ENCODE measurements around the gene VAPB. TPM values are rescaled to one million over a fixed set of nuclear protein-coding genes. Genes with fewer than 3 reads are reported as not detected.

The VAPB gene
- total RNA-seq, 1 experiment from 2014 or later = 46.6 TPM

DNA sequence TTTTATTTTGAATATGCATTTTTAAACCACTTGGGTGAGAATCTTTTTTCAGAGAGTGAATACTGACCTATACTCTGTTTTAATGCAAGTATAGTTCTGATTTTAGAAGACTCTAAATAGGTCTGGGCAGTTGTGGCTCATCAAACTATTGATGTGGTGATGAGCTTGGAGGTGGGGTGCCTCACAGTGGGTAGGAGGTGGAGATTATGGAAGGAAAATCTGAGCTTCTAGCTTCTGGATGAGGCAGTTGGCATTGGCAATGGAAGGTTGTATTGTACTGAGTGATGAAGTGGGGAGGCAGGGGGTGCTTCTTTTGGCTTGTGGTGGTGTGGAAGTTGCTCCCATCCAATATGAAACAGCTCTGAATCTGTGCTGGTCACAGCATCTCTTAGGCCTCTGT, 52.7 kb downstream of the VAPB start:
- ChIA-PET CTCF (interaction anchor here (0.9 to 1.4 kb wide), 3 partner anchors 40 to 194 kb away, joined by 3 to 5 read pairs (median 4); no protein-coding TSS in a partner anchor), POLR2A (no interaction called here)
- H3K4me3 Mint-ChIP-seq = no peak overlapping the region
- H3K27me3 Mint-ChIP-seq (ENCODE audit: low read depth) = no peaks in the 10 kb centered on the region
- no peak for TF ChIP-seq CBFB (CRISPR knock-in tag; IDR thresholded peaks at IDR 0.05; ENCODE audit: low read depth)
- no peak for TF ChIP-seq RORB (CRISPR knock-in tag; IDR thresholded peaks at IDR 0.05)
- TF ChIP-seq, protein P1, sequence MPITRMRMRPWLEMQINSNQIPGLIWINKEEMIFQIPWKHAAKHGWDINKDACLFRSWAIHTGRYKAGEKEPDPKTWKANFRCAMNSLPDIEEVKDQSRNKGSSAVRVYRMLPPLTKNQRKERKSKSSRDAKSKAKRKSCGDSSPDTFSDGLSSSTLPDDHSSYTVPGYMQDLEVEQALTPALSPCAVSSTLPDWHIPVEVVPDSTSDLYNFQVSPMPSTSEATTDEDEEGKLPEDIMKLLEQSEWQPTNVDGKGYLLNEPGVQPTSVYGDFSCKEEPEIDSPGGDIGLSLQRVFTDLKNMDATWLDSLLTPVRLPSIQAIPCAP (CRISPR knock-in tag; IDR thresholded peaks at IDR 0.05) = no peak
- TF ChIP-seq, protein P2, sequence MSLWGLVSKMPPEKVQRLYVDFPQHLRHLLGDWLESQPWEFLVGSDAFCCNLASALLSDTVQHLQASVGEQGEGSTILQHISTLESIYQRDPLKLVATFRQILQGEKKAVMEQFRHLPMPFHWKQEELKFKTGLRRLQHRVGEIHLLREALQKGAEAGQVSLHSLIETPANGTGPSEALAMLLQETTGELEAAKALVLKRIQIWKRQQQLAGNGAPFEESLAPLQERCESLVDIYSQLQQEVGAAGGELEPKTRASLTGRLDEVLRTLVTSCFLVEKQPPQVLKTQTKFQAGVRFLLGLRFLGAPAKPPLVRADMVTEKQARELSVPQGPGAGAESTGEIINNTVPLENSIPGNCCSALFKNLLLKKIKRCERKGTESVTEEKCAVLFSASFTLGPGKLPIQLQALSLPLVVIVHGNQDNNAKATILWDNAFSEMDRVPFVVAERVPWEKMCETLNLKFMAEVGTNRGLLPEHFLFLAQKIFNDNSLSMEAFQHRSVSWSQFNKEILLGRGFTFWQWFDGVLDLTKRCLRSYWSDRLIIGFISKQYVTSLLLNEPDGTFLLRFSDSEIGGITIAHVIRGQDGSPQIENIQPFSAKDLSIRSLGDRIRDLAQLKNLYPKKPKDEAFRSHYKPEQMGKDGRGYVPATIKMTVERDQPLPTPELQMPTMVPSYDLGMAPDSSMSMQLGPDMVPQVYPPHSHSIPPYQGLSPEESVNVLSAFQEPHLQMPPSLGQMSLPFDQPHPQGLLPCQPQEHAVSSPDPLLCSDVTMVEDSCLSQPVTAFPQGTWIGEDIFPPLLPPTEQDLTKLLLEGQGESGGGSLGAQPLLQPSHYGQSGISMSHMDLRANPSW (CRISPR knock-in tag; conservative IDR thresholded peaks at IDR 0.05; ENCODE audit: low read depth) = no peak
- TF ChIP-seq NR1H2 (CRISPR knock-in tag; IDR thresholded peaks at IDR 0.05) = no peak
- TF ChIP-seq, protein P3, sequence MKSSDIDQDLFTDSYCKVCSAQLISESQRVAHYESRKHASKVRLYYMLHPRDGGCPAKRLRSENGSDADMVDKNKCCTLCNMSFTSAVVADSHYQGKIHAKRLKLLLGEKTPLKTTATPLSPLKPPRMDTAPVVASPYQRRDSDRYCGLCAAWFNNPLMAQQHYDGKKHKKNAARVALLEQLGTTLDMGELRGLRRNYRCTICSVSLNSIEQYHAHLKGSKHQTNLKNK (CRISPR knock-in tag; IDR thresholded peaks at IDR 0.05) = no peak
- TF ChIP-seq NFYB (CRISPR knock-in tag; conservative IDR thresholded peaks at IDR 0.05; ENCODE audit: low read depth) = no peak
- TF ChIP-seq, protein P4, sequence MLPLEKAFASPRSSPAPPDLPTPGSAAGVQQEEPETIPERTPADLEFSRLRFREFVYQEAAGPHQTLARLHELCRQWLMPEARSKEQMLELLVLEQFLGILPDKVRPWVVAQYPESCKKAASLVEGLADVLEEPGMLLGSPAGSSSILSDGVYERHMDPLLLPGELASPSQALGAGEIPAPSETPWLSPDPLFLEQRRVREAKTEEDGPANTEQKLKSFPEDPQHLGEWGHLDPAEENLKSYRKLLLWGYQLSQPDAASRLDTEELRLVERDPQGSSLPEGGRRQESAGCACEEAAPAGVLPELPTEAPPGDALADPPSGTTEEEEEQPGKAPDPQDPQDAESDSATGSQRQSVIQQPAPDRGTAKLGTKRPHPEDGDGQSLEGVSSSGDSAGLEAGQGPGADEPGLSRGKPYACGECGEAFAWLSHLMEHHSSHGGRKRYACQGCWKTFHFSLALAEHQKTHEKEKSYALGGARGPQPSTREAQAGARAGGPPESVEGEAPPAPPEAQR (CRISPR knock-in tag; IDR thresholded peaks at IDR 0.05) = no peak
- TF ChIP-seq GRHL2 (CRISPR knock-in tag; IDR thresholded peaks at IDR 0.05; ENCODE audit: insufficient replicate concordance, severe bottlenecking) = no peak
- TF ChIP-seq, protein P5, sequence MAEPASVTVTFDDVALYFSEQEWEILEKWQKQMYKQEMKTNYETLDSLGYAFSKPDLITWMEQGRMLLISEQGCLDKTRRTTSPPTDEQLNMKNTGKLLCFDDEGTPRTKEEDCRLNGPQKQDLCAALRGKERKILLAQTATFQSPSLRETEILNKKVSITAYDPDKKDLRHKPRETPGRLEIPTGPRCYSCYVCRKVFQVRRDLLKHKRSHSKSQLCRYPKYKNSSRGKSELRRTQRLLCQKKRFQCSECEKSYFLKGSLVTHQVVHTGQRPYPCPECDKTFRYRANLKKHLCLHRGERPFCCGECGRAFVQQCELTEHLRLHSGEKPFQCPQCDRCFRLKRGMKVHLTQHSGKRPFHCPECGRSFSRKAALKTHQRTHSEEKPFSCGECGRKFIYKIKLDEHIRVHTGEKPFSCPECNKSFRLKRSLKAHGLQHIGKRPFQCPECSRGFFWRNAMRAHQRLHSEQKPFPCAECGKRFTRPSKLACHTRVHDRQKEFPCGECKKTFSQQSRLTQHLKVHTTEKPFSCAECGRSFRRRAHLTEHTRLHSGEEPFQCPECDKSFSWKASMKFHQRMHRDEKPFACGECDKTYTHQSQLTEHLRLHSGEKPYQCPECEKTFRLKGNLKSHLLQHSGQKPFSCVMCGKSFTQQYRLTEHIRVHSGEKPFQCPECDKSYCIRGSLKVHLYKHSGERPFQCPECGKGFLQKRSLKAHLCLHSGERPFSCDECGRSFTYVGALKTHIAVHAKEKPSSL (CRISPR knock-in tag; conservative IDR thresholded peaks at IDR 0.05) = no peak
- TF ChIP-seq KAT7 (CRISPR knock-in tag; IDR thresholded peaks at IDR 0.05; ENCODE audit: borderline replicate concordance) = no peak
- no peak for TF ChIP-seq GTF2I (CRISPR knock-in tag; conservative IDR thresholded peaks at IDR 0.05)
- TF ChIP-seq, protein P6, sequence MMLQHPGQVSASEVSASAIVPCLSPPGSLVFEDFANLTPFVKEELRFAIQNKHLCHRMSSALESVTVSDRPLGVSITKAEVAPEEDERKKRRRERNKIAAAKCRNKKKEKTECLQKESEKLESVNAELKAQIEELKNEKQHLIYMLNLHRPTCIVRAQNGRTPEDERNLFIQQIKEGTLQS (CRISPR knock-in tag; conservative IDR thresholded peaks at IDR 0.05) = no peak
- TF ChIP-seq, protein P7, sequence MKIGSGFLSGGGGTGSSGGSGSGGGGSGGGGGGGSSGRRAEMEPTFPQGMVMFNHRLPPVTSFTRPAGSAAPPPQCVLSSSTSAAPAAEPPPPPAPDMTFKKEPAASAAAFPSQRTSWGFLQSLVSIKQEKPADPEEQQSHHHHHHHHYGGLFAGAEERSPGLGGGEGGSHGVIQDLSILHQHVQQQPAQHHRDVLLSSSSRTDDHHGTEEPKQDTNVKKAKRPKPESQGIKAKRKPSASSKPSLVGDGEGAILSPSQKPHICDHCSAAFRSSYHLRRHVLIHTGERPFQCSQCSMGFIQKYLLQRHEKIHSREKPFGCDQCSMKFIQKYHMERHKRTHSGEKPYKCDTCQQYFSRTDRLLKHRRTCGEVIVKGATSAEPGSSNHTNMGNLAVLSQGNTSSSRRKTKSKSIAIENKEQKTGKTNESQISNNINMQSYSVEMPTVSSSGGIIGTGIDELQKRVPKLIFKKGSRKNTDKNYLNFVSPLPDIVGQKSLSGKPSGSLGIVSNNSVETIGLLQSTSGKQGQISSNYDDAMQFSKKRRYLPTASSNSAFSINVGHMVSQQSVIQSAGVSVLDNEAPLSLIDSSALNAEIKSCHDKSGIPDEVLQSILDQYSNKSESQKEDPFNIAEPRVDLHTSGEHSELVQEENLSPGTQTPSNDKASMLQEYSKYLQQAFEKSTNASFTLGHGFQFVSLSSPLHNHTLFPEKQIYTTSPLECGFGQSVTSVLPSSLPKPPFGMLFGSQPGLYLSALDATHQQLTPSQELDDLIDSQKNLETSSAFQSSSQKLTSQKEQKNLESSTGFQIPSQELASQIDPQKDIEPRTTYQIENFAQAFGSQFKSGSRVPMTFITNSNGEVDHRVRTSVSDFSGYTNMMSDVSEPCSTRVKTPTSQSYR (CRISPR knock-in tag; IDR thresholded peaks at IDR 0.05) = no peak
- TF ChIP-seq ZNF219 (CRISPR knock-in tag; IDR thresholded peaks at IDR 0.05; ENCODE audit: borderline replicate concordance) = no peak
- TF ChIP-seq, protein P8, sequence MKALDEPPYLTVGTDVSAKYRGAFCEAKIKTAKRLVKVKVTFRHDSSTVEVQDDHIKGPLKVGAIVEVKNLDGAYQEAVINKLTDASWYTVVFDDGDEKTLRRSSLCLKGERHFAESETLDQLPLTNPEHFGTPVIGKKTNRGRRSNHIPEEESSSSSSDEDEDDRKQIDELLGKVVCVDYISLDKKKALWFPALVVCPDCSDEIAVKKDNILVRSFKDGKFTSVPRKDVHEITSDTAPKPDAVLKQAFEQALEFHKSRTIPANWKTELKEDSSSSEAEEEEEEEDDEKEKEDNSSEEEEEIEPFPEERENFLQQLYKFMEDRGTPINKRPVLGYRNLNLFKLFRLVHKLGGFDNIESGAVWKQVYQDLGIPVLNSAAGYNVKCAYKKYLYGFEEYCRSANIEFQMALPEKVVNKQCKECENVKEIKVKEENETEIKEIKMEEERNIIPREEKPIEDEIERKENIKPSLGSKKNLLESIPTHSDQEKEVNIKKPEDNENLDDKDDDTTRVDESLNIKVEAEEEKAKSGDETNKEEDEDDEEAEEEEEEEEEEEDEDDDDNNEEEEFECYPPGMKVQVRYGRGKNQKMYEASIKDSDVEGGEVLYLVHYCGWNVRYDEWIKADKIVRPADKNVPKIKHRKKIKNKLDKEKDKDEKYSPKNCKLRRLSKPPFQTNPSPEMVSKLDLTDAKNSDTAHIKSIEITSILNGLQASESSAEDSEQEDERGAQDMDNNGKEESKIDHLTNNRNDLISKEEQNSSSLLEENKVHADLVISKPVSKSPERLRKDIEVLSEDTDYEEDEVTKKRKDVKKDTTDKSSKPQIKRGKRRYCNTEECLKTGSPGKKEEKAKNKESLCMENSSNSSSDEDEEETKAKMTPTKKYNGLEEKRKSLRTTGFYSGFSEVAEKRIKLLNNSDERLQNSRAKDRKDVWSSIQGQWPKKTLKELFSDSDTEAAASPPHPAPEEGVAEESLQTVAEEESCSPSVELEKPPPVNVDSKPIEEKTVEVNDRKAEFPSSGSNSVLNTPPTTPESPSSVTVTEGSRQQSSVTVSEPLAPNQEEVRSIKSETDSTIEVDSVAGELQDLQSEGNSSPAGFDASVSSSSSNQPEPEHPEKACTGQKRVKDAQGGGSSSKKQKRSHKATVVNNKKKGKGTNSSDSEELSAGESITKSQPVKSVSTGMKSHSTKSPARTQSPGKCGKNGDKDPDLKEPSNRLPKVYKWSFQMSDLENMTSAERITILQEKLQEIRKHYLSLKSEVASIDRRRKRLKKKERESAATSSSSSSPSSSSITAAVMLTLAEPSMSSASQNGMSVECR (CRISPR knock-in tag; IDR thresholded peaks at IDR 0.05; ENCODE audit: borderline replicate concordance) = no peak
- no peak for TF ChIP-seq ZNF317 (CRISPR knock-in tag; IDR thresholded peaks at IDR 0.05; ENCODE audit: borderline replicate concordance, low read depth)
- TF ChIP-seq, protein P9, sequence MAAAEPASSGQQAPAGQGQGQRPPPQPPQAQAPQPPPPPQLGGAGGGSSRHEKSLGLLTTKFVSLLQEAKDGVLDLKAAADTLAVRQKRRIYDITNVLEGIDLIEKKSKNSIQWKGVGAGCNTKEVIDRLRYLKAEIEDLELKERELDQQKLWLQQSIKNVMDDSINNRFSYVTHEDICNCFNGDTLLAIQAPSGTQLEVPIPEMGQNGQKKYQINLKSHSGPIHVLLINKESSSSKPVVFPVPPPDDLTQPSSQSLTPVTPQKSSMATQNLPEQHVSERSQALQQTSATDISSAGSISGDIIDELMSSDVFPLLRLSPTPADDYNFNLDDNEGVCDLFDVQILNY (CRISPR knock-in tag; IDR thresholded peaks at IDR 0.05) = no peak
- H3K9me3 Mint-ChIP-seq = no peaks in the 10 kb centered on the region
- no peak overlapping the region for H3K27ac Mint-ChIP-seq
- DNase-seq (ENCODE audit: low spot score) (no peak), ATAC-seq (peak; percentile 56)
- H3K4me1 Mint-ChIP-seq = peaks cover 48% of the 10 kb centered on the region
- peaks cover 26% of the 10 kb centered on the region for H3K36me3 Mint-ChIP-seq

Measured in WTC11 (cell line).